Measurements from ENCODE around the gene SLCO4A1. TPM values are rescaled to one million over a fixed set of nuclear protein-coding genes. Genes with fewer than 3 reads are reported as not detected.
A peak's percentile ranks its signal among the peaks of the same experiment; 100 is the strongest.

Gene SLCO4A1
- total and polyA plus RNA-seq, 4 donors, result 4.7 to 152 (median 42.5) TPM

DNA sequence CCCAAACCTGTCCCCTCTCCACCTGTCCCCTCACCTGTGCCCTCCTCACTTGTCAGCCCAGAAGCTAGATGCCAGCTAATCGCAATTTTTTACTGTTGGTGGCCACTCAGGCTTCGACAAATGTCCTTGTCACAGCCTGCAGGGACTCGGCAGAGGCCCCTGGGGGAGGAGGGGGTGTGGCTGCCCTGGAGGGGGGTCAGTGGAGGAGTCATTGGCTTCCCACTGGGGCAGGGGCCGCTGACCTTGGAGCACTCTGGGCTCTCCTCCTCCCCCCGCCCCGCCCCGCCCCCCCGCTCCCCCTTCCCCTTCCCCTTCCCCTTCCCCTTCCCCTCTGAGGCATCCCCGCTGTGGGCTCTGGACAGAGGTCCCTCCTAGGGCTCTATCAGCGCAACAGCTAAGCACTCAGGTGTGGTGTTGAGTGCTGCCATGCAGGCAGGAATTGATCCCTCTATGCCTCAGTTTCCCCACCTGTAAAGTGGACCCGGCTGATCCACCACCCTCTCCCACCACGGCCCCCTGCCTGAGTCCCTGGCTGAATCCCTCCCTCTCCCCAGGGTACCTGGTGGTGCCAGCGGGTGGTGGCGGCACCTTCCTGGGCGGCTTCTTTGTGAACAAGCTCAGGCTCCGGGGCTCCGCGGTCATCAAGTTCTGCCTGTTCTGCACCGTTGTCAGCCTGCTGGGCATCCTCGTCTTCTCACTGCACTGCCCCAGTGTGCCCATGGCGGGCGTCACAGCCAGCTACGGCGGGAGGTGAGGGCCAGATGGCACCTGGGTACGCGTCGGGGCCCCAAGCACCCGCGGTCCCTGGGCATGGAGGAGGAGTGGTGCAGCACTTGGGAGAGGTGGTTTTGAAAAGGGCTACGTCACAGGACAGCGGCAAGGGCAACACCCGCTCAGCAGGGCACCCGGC lies 23.8 kb downstream of the SLCO4A1 start:
- DNase-seq (no peak), ATAC-seq (ENCODE audit: insufficient read depth, low FRiP score) (no peak)
- H3K36me3 ChIP-seq (ENCODE audit: control insufficient read depth in 4 of 4, insufficient read depth in 4 of 4, low read length in 4 of 4), result peaks cover 0 to 14% (median 0%) of the 10 kb centered on the region in 4 donors
- H3K9me3 ChIP-seq (ENCODE audit: control insufficient read depth in 4 of 4, insufficient read depth in 3 of 4, low read length in 3 of 4), result no peaks in the 10 kb centered on the region
- H3K27ac ChIP-seq (ENCODE audit: low read depth in 1 of 2, low read length in 1 of 2), result peak overlapping the region in 1 of 2 donors; percentile 38
- peaks cover 0 to 28% (median 6%) of the 10 kb centered on the region in 5 donors for H3K4me1 ChIP-seq (ENCODE audit: control insufficient read depth in 5 of 5, insufficient read depth in 5 of 5, low read length in 5 of 5)
- WGBS, 2 donors, result 69 to 84% methylated on average over 26 to 29 of the region's 33 CpGs
- no peak overlapping the region for H3K4me3 ChIP-seq
- no peaks in the 10 kb centered on the region for H3K27me3 ChIP-seq (ENCODE audit: control insufficient read depth in 3 of 3, insufficient read depth in 3 of 3, low read length in 2 of 3)
- no peak overlapping the region for H3K9ac ChIP-seq (ENCODE audit: insufficient read depth in 1 of 2, low read length in 2 of 2)
- TF ChIP-seq, protein P1, sequence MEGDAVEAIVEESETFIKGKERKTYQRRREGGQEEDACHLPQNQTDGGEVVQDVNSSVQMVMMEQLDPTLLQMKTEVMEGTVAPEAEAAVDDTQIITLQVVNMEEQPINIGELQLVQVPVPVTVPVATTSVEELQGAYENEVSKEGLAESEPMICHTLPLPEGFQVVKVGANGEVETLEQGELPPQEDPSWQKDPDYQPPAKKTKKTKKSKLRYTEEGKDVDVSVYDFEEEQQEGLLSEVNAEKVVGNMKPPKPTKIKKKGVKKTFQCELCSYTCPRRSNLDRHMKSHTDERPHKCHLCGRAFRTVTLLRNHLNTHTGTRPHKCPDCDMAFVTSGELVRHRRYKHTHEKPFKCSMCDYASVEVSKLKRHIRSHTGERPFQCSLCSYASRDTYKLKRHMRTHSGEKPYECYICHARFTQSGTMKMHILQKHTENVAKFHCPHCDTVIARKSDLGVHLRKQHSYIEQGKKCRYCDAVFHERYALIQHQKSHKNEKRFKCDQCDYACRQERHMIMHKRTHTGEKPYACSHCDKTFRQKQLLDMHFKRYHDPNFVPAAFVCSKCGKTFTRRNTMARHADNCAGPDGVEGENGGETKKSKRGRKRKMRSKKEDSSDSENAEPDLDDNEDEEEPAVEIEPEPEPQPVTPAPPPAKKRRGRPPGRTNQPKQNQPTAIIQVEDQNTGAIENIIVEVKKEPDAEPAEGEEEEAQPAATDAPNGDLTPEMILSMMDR (IDR thresholded peaks at IDR 0.05; ENCODE audit: control extremely low read depth, extremely low read depth), result no peak

DNA sequence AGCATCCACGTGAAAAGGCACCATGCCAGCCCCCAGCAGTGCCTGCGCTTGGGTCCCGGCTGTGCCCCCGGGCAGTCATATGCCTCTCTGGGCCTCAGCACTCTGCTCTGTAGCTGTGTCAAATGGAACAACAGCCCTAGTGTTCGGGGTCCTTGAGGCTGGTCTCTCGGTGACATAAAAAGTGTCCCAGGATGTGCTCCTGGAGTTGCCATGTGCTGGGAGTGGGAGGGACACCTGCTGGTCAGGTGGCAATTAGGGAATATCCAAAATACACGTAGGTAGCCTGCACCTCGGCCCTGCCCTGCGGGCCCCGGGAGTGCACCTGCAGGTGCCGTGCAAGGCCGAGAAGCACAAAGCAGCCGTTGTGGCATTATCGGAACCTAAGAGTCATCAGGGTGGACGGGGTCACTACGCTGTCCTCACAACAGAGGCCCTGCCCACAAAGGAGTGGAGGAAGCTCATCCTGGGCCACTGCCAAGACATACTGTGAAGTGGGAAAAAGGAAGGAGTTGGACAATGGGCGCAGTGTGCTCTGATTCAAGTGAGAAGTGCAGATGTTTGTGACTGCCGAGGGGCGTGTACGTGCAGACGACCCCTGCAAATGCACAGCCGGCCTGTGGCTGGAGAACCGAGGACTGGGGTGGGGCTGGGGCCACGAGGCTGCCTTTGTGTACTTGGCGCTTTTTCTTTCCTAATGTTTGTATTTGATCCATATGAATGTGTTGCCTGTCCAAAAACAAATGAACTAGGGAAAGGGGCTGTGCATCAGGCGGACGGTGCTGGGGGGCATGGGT lies 24.6 kb downstream of the SLCO4A1 start:
- Histone ChIP-seq H3K4me3 (no peak overlapping the region), H3K27ac (ENCODE audit: low read depth in 1 of 2, low read length in 1 of 2) (peak overlapping the region in 1 of 2 donors; percentile 38), H3K36me3 (ENCODE audit: control insufficient read depth in 4 of 4, insufficient read depth in 4 of 4, low read length in 4 of 4) (peaks cover 0 to 16% (median 0%) of the 10 kb centered on the region in 4 donors), H3K9me3 (ENCODE audit: control insufficient read depth in 4 of 4, insufficient read depth in 3 of 4, low read length in 3 of 4) (no peaks in the 10 kb centered on the region), H3K27me3 (ENCODE audit: control insufficient read depth in 3 of 3, insufficient read depth in 3 of 3, low read length in 2 of 3) (no peaks in the 10 kb centered on the region), H3K9ac (ENCODE audit: insufficient read depth in 1 of 2, low read length in 2 of 2) (no peak overlapping the region), H3K4me1 (ENCODE audit: control insufficient read depth in 5 of 5, insufficient read depth in 5 of 5, low read length in 5 of 5) (peaks cover 0 to 28% (median 6%) of the 10 kb centered on the region in 5 donors)
- ATAC-seq (ENCODE audit: insufficient read depth, low FRiP score), result peak; percentile 54
- peak; percentile 57 to 77 (median 76) for DNase-seq
- TF ChIP-seq, protein P1 (IDR thresholded peaks at IDR 0.05; ENCODE audit: control extremely low read depth, extremely low read depth), result no peak
- 43 to 67% methylated on average over 27 of the region's 27 CpGs for WGBS, 2 donors

- H3K36me3 ChIP-seq (ENCODE audit: control insufficient read depth in 4 of 4, insufficient read depth in 4 of 4, low read length in 4 of 4), result peaks cover 0 to 16% (median 0%) of the 10 kb centered on the region in 4 donors
- no peak overlapping the region for H3K27ac ChIP-seq (ENCODE audit: low read depth in 1 of 2, low read length in 1 of 2)
- peaks cover 0 to 28% (median 6%) of the 10 kb centered on the region in 5 donors for H3K4me1 ChIP-seq (ENCODE audit: control insufficient read depth in 5 of 5, insufficient read depth in 5 of 5, low read length in 5 of 5)
- TF ChIP-seq, protein P1 (IDR thresholded peaks at IDR 0.05; ENCODE audit: control extremely low read depth, extremely low read depth), result no peak
- no peak overlapping the region for H3K9ac ChIP-seq (ENCODE audit: insufficient read depth in 1 of 2, low read length in 2 of 2)
- H3K4me3 ChIP-seq, result no peak overlapping the region
- peak in 1 of 3 donors; percentile 34 for DNase-seq
- no peaks in the 10 kb centered on the region for H3K9me3 ChIP-seq (ENCODE audit: control insufficient read depth in 4 of 4, insufficient read depth in 3 of 4, low read length in 3 of 4)
- no peak for ATAC-seq (ENCODE audit: insufficient read depth, low FRiP score)
- no peaks in the 10 kb centered on the region for H3K27me3 ChIP-seq (ENCODE audit: control insufficient read depth in 3 of 3, insufficient read depth in 3 of 3, low read length in 2 of 3)
- WGBS, 2 donors, result 69 to 85% methylated on average over 30 of the region's 30 CpGs
These were observed 25.5 kb downstream of the SLCO4A1 start for GRCh38 chr20:62667530-62668440.
